8988T (cell line): ENCODE data around the gene SLC10A6.
"Not testable (repeated sequence)": the region's sequence is repeated elsewhere in the genome, so short reads cannot be mapped to it uniquely, and the experiment has no call there.

Experiments
- DNase-seq: peaks from one replicate; pipeline ENCODE4 v3.0.0; 2011

The SLC10A6 gene, protein sequence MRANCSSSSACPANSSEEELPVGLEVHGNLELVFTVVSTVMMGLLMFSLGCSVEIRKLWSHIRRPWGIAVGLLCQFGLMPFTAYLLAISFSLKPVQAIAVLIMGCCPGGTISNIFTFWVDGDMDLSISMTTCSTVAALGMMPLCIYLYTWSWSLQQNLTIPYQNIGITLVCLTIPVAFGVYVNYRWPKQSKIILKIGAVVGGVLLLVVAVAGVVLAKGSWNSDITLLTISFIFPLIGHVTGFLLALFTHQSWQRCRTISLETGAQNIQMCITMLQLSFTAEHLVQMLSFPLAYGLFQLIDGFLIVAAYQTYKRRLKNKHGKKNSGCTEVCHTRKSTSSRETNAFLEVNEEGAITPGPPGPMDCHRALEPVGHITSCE

GRCh38 chr4:86848732-86849619 lies at the start of gene SLC10A6:
Gene SLC10A6, minus strand, starts transcription at chr4:86849384. Its CDS starts 269 bp downstream, at chr4:86849115.
- no peak for DNase-seq

DNA sequence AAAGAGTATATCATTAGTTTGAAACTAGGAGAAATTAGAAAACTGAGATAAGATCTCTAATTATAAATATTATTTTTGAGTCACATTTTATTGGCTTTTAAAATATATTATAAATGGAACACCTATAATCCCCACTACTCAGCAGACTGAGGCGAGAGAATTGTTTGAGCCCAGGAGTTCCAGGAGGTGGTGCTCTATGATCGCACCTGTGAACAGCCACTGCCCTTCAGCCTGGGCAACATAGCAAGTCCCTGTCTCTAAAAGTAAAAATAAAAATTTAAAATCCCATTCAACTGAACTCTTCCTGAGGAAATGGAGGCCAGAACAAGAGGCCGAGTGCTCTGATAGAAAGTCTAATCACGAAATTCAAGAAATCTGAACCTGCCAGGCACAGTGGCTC lies 49.4 kb upstream of the SLC10A6 start:
- no peak for DNase-seq

- DNase-seq = no peak
Measured at GRCh38 chr4:86896596-86896995, 47.4 kb upstream of the SLC10A6 start.

- no peak for DNase-seq
Measured at GRCh38 chr4:86895692-86896488, 46.7 kb upstream of the SLC10A6 start.

DNA sequence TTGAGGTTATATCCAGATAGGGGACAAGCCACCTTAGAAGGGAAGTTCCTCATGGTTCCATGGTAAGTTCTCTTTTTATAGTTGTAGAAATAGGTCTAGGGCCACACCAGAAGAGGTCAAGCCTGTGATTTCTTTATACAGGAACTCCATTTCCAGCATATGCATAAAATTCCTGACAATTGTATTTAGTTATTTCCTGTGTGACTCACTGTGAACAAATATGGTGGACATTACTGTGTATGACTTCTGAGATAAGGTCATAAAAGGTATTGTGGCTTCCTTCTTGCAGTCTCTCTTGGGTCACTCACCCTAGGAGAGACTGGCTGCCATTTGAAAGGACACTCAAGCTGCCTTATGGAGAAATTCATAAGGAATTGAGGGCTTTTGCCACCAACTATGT lies 45.3 kb upstream of the SLC10A6 start:
- no peak for DNase-seq

- no peak for DNase-seq
Measured at GRCh38 chr4:86893136-86893535, 44.0 kb upstream of the SLC10A6 start.

DNA sequence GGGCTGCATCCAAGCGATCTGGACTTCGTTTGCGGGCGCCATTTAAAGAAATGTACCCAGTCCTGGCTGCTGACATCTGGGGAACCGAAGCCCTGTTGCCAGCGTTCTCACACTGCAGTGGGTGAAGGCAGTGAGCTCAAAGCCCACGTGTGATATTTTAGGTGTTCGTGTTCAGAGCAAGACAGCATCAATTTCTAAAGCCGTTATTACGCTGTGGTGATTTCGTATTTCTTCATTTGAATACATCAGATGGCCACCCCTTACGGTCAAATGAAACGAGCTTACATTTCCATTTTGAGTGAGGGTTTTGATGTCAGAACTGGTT lies 43.4 kb upstream of the SLC10A6 start:
- DNase-seq = no peak

DNA sequence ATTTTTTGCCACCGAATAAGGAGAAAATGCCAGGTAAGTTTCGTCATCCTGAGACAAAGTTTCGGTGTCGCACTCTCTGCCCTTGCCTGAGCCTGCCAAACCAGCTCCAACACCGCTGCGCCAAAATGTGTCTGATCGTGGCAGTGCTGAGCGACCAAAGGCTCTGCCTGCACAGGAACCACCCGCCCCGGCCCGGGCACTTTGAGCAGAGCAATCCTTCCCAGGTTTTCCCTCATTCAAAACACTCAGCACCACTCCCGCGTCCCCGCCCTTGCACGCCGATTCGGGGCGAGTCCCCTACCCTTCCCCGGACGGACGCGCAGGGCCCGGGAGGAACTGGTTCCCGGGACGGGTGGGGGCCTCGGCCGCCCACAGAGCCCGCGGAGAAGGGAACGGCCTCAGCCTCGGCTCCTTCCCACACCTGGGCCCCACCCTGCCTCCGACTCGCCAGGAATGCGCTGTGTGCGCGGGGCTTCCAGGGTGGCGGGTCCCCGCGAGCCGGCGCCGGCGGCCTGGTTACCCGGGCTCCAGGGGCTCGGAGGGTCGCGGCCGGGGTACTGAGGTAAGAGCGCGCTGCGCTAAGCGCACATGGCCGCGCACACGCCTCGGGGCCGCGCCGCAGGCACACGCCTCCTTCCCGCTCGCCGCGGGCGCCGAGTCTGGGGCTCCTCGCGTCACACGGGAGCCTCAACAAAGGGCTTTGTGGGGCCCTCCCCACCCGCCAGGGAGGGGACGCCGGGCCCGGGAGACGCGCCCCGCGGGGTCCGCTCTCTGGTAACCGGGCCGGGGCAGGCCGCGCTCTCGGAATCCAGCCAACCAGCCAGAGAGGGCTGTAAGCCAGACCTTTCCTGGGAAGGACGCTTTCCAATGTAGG lies 42.8 kb upstream of the SLC10A6 start, which contains the start of gene C4orf36:
Gene C4orf36 (minus strand): TSS at position 661 of the 874 bp plus-strand sequence. CDS start 902 bp downstream, outside the sequence.
- peak; percentile 38 for DNase-seq

DNA sequence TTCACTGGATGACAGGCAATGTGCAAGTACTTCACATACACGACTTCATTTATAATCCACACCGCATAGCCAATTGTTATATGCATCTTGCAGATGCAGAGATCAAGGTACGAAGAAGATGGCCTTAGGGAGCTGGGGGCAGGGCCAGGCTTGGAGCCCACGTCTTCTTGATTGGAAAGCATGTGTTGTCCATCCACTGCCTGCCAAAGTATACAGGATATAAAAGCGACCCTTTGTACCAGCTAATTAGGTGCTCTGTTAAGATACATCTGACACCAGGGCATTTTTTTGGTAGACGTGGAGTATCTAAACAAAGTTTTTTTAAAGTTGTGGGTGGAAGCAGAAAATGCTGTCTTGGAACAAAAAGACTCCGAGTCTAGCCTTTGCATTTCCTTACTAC lies 41.6 kb upstream of the SLC10A6 start:
- DNase-seq = no peak

GRCh38 chr4:86879641-86880040 lies 30.5 kb upstream of the SLC10A6 start:
- DNase-seq = no peak

DNA sequence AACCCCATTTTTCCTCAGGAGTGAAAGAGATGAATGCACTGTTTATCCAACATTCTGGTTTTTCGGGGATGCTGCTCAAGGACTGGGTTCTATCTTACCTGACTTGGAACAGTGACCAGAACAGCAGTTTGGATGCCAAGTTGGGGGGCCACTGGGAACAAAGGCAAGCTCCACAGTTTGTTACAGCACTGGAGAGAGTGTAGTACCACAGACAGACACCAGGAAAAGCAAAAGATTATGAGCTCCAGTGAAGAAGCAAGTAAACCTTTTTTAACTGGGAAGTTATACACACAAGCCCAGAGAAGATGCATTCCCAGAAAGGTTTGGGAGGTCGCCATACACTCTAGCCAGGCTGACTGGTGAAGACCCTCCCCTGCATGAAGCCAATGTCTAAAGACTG lies 29.5 kb upstream of the SLC10A6 start:
- DNase-seq = no peak

GRCh38 chr4:86876894-86877685 lies 27.9 kb upstream of the SLC10A6 start:
- DNase-seq = no peak

DNA sequence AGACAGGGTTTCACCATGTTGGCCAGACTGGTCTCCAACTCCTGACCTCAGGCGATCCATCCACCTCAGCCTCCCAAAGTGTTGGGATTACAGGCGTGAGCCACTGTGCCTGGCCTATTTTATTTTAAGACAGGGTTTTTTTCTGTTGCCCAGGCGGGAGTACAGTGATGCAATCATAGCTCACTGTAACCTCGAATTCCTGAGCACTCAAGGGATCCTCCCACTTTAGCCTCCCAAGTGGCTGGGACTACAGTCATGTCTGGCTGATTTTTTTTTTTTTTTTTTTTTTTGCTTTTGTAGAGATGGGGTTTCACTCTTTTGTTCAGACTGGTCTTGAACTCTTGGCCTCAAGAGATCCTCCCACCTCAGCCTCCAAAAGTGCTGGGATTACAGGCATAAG lies 26.3 kb upstream of the SLC10A6 start:
- not testable (repeated sequence) for DNase-seq

DNA sequence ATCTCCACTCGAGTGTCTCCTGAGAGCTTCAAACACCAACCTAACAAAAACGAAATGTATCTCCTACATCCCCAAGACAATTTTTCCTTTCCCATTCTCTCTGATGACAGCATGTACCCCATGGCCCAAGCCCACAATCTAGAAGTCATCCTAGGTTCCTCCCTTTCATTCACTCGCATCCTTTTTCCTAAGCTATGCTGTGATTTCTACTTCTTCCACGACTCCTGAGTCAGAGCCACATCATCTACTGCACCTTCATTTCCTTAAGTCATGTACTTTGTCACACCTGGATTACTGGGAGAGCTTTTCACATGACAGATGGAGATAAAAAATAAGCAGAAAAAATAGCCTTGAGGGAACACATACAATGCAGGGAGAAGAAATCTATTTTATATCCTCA lies 23.0 kb upstream of the SLC10A6 start:
- no peak for DNase-seq

DNA sequence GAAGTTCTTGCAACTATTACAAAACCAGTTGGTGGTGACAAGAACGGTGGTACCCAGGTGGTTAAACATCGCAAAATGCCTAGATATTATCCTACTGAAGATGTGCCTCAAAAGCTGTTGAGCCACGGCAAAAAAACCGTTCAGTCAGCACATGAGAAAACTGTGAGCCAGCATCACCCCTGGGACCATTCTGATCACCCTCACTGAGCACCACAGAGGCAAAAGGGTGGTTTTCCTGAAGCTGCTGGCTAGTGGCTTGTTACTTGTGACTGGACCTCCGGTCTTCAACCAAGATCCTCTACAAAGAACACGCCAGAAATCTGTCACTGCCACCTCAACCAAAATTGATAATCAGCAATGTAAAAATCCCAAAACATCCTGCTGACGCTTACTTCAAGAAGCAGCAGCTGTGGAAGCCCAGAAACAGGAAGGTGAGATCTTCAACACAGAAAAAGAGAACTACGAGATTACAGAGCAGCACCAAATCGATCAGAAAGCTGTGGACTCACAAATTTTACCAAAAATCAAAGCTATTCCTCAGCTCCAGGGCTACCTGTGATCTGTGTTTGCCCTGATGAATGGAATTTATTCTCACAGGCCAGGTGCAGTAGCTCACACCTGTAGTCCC lies 21.4 kb upstream of the SLC10A6 start:
- DNase-seq = no peak

- DNase-seq = no peak
Measured at GRCh38 chr4:86857341-86858052, 8.3 kb upstream of the SLC10A6 start.

DNA sequence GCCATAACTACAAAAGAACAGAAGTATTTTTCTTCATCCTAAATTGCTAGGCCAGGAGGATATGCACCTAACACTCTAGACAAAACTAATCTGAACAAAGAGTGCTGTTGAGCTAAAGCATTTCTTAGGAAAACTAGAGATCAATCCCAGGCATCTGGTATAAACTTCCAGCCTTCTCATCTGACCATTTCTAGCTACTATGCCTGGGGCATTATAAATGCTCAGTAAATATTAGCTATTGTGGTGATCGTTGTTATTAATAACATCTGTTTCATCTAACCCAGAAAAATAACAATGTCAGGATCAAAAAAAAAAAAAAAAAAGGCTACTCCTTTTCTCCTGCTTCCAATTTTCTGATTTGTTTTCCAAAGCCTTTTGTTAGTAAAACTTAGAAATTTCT lies 7.7 kb upstream of the SLC10A6 start:
- no peak for DNase-seq

- no peak for DNase-seq
Measured at GRCh38 chr4:86855572-86855971, 6.4 kb upstream of the SLC10A6 start.

DNA sequence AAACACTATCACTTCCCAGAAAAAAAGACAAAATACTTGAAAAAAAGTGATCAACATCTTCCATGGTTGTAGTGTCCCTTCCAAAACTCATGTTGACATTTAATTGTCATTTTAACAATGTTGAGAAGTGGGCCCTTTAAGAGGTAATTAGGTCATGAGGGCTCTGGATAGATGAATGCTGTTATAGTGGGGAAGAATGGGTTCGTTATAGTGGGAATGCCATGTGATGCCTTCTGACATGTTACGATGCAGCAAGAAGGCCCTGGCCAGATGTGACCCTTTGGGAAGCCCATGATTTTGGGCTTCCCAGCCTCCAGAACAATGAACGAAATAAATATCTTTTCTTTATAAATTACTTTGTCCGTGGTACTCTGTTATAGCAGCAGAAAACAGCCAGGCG lies 4.0 kb upstream of the SLC10A6 start:
- DNase-seq = no peak

DNA sequence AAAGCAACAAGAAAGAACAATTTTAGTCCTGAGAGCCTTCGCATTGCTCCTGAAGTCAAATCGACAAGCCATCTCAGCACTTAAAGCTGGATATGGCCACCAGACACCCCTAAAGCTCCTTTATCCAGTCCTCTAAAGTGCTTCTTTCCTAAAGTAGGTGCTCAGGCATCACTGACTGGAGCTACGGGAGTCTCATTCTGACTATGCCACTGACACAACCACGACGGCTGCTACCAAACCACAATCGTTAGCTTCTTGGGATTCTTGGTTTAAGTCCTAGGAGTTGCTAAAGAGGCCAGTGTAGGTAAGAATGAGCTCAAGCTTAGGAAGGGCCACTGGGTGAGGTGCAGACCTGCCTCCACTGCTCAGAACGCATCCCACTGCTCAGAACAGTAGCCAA lies 1.0 kb downstream of the SLC10A6 start:
- no peak for DNase-seq
